ENCODE data around the gene TP53BP2.
A peak's percentile ranks its signal among the peaks of the same experiment; 100 is the strongest.

- TF ChIP-seq CTCF (IDR thresholded peaks at IDR 0.05 in 8 of 11, conservative IDR thresholded peaks at IDR 0.05 in 3 of 11): no peak
- TF ChIP-seq POLR2AphosphoS5 (IDR thresholded peaks at IDR 0.05): peak in 1 of 3 donors; percentile 37
These were observed 69.5 kb downstream of the TP53BP2 start for GRCh38 chr1:223776075-223776814.
